H1 (cell line): ENCODE results near the gene KCNB1. TPM values are rescaled to one million over a fixed set of nuclear protein-coding genes. Genes with fewer than 3 reads are reported as not detected.

Source experiments
- CEBPB ChIP-seq: IDR thresholded peaks from 2 replicates; pipeline ENCODE4 v1.6.1; 2012; ENCODE audit warnings: low read depth, low read length
- HDAC2 ChIP-seq, 2 experiments: fragments of 300-600 bp in 1 of 2; sonication (generic) in 1 of 2; IDR thresholded peaks; 2 replicates each; pipeline ENCODE4 v1.6.1; 2011 to 2012; ENCODE audit warnings: low read depth in 2 of 2, low read length in 2 of 2, mild to moderate bottlenecking in 2 of 2, moderate library complexity in 2 of 2, borderline replicate concordance in 1 of 2, inconsistent platforms in 1 of 2
- MAFK ChIP-seq: IDR thresholded peaks from 2 replicates; pipeline ENCODE4 v1.6.1; 2012; ENCODE audit warnings: low read depth, mild to moderate bottlenecking, improper control_type of control experiment, low read length
- TEAD4 ChIP-seq: IDR thresholded peaks from 2 replicates; pipeline ENCODE4 v1.6.1; 2012; ENCODE audit warnings: low read depth, low read length, inconsistent platforms, mixed read lengths
- ZNF274 ChIP-seq: IDR thresholded peaks from 2 replicates; pipeline ENCODE4 v1.7.0; 2012; ENCODE audit warnings: low read length, borderline replicate concordance; ENCODE audit errors: extremely low read depth
- polyA plus RNA-seq, 7 experiments: library from polyadenylated mRNA; depleted of rRNA in 3 of 7; stranded (reverse) in 5 of 7; unstranded in 2 of 7; fragments of >200 nt in 5 of 7; fragments of 200-250 nt in 2 of 7; gene quantifications; 1 replicate in 5 of 7; 2 replicates in 1 of 7; 4 replicates in 1 of 7; pipeline versions ENCODE4 v1.2.1 to v1.2.3, GENCODE V29; 2011 to 2013; ENCODE audit warnings: missing spikeins in 2 of 7, mixed read lengths in 2 of 7
- total RNA-seq: library from RNA; stranded (reverse); fragmentation: NEBNext Ultra II Directional; extraction: Animal tissue kit (Norgen Biotek cat#: 25700); gene quantifications from 2 replicates; pipeline ENCODE4 v1.2.1, GENCODE V29; 2021
- TF ChIP-seq, protein P1 (sequence below): IDR thresholded peaks from 2 replicates; pipeline ENCODE4 v1.6.1; 2012; ENCODE audit warnings: inconsistent platforms
- TF ChIP-seq, protein P2 (sequence below): fragments of 300-600 bp; sonication (generic); IDR thresholded peaks from 2 replicates; pipeline ENCODE4 v1.7.1; 2012; ENCODE audit warnings: low read length, moderate library complexity, mild to moderate bottlenecking, inconsistent platforms; ENCODE audit not compliant: insufficient replicate concordance

KCNB1 gene
- total and polyA plus RNA-seq, 2 of the 8 experiments (the other 6 are each of a cell fraction or from before 2014, with no cell fraction given): 0.58 to 0.67 TPM

DNA sequence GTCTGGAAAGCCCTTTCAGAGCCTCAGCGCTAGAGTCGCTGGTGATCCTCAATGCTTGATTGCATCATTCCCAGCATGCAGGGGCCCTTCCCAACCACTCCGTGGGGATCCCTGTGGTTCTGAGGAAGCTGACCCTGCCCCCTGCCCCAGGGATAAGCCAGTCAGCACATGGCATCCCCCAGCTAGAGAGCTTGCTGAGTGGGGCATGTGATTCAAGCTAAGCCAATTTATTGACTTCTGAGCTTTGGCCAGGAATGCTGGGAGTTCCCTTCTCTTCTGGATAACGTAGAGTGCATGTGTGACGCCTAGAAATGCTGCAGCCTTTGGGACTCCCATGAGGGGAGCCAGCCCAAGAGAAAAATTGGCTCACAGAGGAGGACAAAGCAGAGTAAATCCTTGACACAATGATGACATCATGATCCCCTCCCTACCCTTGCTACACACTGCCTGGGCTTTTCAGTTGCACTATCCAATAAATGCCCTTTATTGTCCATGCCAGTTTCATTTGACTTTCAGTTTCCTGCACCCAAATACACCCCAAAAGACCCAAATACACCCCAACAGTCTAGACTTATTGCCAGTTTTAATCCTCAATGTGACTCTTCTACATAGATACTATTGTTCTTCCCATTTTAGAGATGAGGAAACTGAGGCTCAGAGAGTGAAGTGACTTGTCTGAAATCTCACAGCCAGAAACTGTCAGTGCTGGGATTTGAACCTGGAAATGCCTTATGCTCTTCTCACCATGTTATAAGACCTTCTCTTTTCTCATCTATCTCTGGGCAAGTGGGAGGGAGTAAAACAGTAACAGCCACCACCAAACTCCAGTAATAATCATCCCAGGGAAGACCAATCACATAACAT lies 34.3 kb downstream of the KCNB1 start (continued):
- TF ChIP-seq, protein P1, sequence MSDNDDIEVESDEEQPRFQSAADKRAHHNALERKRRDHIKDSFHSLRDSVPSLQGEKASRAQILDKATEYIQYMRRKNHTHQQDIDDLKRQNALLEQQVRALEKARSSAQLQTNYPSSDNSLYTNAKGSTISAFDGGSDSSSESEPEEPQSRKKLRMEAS: peak; percentile 85
- no peak for TF ChIP-seq ZNF274
- TF ChIP-seq HDAC2 (IDR thresholded peaks at IDR 0.05; ENCODE audit: borderline replicate concordance in 1 of 2, low read depth in 2 of 2, low read length in 2 of 2): 0 out of 4 replicates have a peak, but pooled peaks of 1 of the 2 experiments have one; percentile 29
- TF ChIP-seq, protein P2, sequence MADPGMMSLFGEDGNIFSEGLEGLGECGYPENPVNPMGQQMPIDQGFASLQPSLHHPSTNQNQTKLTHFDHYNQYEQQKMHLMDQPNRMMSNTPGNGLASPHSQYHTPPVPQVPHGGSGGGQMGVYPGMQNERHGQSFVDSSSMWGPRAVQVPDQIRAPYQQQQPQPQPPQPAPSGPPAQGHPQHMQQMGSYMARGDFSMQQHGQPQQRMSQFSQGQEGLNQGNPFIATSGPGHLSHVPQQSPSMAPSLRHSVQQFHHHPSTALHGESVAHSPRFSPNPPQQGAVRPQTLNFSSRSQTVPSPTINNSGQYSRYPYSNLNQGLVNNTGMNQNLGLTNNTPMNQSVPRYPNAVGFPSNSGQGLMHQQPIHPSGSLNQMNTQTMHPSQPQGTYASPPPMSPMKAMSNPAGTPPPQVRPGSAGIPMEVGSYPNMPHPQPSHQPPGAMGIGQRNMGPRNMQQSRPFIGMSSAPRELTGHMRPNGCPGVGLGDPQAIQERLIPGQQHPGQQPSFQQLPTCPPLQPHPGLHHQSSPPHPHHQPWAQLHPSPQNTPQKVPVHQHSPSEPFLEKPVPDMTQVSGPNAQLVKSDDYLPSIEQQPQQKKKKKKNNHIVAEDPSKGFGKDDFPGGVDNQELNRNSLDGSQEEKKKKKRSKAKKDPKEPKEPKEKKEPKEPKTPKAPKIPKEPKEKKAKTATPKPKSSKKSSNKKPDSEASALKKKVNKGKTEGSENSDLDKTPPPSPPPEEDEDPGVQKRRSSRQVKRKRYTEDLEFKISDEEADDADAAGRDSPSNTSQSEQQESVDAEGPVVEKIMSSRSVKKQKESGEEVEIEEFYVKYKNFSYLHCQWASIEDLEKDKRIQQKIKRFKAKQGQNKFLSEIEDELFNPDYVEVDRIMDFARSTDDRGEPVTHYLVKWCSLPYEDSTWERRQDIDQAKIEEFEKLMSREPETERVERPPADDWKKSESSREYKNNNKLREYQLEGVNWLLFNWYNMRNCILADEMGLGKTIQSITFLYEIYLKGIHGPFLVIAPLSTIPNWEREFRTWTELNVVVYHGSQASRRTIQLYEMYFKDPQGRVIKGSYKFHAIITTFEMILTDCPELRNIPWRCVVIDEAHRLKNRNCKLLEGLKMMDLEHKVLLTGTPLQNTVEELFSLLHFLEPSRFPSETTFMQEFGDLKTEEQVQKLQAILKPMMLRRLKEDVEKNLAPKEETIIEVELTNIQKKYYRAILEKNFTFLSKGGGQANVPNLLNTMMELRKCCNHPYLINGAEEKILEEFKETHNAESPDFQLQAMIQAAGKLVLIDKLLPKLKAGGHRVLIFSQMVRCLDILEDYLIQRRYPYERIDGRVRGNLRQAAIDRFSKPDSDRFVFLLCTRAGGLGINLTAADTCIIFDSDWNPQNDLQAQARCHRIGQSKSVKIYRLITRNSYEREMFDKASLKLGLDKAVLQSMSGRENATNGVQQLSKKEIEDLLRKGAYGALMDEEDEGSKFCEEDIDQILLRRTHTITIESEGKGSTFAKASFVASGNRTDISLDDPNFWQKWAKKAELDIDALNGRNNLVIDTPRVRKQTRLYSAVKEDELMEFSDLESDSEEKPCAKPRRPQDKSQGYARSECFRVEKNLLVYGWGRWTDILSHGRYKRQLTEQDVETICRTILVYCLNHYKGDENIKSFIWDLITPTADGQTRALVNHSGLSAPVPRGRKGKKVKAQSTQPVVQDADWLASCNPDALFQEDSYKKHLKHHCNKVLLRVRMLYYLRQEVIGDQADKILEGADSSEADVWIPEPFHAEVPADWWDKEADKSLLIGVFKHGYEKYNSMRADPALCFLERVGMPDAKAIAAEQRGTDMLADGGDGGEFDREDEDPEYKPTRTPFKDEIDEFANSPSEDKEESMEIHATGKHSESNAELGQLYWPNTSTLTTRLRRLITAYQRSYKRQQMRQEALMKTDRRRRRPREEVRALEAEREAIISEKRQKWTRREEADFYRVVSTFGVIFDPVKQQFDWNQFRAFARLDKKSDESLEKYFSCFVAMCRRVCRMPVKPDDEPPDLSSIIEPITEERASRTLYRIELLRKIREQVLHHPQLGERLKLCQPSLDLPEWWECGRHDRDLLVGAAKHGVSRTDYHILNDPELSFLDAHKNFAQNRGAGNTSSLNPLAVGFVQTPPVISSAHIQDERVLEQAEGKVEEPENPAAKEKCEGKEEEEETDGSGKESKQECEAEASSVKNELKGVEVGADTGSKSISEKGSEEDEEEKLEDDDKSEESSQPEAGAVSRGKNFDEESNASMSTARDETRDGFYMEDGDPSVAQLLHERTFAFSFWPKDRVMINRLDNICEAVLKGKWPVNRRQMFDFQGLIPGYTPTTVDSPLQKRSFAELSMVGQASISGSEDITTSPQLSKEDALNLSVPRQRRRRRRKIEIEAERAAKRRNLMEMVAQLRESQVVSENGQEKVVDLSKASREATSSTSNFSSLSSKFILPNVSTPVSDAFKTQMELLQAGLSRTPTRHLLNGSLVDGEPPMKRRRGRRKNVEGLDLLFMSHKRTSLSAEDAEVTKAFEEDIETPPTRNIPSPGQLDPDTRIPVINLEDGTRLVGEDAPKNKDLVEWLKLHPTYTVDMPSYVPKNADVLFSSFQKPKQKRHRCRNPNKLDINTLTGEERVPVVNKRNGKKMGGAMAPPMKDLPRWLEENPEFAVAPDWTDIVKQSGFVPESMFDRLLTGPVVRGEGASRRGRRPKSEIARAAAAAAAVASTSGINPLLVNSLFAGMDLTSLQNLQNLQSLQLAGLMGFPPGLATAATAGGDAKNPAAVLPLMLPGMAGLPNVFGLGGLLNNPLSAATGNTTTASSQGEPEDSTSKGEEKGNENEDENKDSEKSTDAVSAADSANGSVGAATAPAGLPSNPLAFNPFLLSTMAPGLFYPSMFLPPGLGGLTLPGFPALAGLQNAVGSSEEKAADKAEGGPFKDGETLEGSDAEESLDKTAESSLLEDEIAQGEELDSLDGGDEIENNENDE: no peak
- peak; percentile 93 for TF ChIP-seq CEBPB
- TF ChIP-seq MAFK: no peak
- no peak for TF ChIP-seq TEAD4
